Measurements from ENCODE around the gene USP30. TPM values are rescaled to one million over a fixed set of nuclear protein-coding genes. Genes with fewer than 3 reads are reported as not detected.

The USP30 gene
- total and polyA plus RNA-seq, 10 of the 15 experiments (the other 5 are each of a cell fraction or from before 2014, with no cell fraction given): 2.1 to 16.2 (median 6.4) TPM

GRCh38 chr12:109125791-109126190 is 73.4 kb downstream of the USP30 start:
- Histone ChIP-seq H2AFZ (ENCODE audit: control insufficient read depth, low read depth, low read length) (no peak overlapping the region), H3K9ac (ENCODE audit: control insufficient read depth, insufficient read depth, low read length) (no peak overlapping the region), H3K4me1 (ENCODE audit: control insufficient read depth, insufficient read depth, low read length) (no peaks in the 10 kb centered on the region), H3K79me2 (ENCODE audit: control insufficient read depth, insufficient read depth, low read length) (no peaks in the 10 kb centered on the region), H4K20me1 (ENCODE audit: control insufficient read depth, insufficient read depth) (no peaks in the 10 kb centered on the region), H3K27me3 (replicated peaks in 1 of 2; ENCODE audit: control insufficient read depth in 2 of 2, insufficient read depth in 2 of 2, low read length in 1 of 2) (no peaks in the 10 kb centered on the region), H3K27ac (ENCODE audit: control insufficient read depth, insufficient read depth) (no peak overlapping the region), H3K36me3 (ENCODE audit: control insufficient read depth in 2 of 2, insufficient read depth in 2 of 2, low read length in 1 of 2) (no peaks in the 10 kb centered on the region), H3K9me3 (replicated peaks; ENCODE audit: control insufficient read depth, insufficient read depth, low read length) (no peaks in the 10 kb centered on the region), H3K4me2 (ENCODE audit: control insufficient read depth, insufficient read depth) (no peak overlapping the region), H3K4me3 (no peak overlapping the region)
- TF ChIP-seq ATF2 (IDR thresholded peaks at IDR 0.05; ENCODE audit: low read length): no peak
- no peak for TF ChIP-seq RB1 (IDR thresholded peaks at IDR 0.05; ENCODE audit: borderline replicate concordance)
- TF ChIP-seq SUPT20H (IDR thresholded peaks at IDR 0.05; ENCODE audit: borderline replicate concordance, control insufficient read depth, low read depth, low read length): no peak
- TF ChIP-seq EP300 (IDR thresholded peaks at IDR 0.05; ENCODE audit: borderline replicate concordance in 1 of 2, control insufficient read depth in 1 of 2, low read depth in 2 of 2, low read length in 2 of 2): no peak
- TF ChIP-seq LARP7 (IDR thresholded peaks at IDR 0.05): no peak
- no peak for TF ChIP-seq SREBF2 (IDR thresholded peaks at IDR 0.05; ENCODE audit: low read length)
- TF ChIP-seq ZNF622 (IDR thresholded peaks at IDR 0.05): no peak
- TF ChIP-seq BHLHE40 (IDR thresholded peaks at IDR 0.05; ENCODE audit: borderline replicate concordance in 1 of 2, low read depth in 2 of 2, low read length in 1 of 2): no peak
- TF ChIP-seq E4F1 (IDR thresholded peaks at IDR 0.05; ENCODE audit: borderline replicate concordance, partially characterized antibody): no peak
- TF ChIP-seq CHD4 (IDR thresholded peaks at IDR 0.05): no peak
- TF ChIP-seq ATF7 (IDR thresholded peaks at IDR 0.05; ENCODE audit: low read depth): no peak
- no peak for TF ChIP-seq DPF2 (IDR thresholded peaks at IDR 0.05)
- TF ChIP-seq EZH2 (IDR thresholded peaks at IDR 0.05; ENCODE audit: borderline replicate concordance, control insufficient read depth, low read depth, low read length): no peak
- no peak for TF ChIP-seq MTA2 (IDR thresholded peaks at IDR 0.05; ENCODE audit: low read depth)
- no peak for TF ChIP-seq TAF1 (IDR thresholded peaks at IDR 0.05; ENCODE audit: borderline replicate concordance, low read depth, low read length)
- TF ChIP-seq TCF3 (IDR thresholded peaks at IDR 0.05; ENCODE audit: borderline replicate concordance, insufficient read depth, low read depth, low read length): no peak
- no peak for TF ChIP-seq MXI1 (IDR thresholded peaks at IDR 0.05; ENCODE audit: low read depth, low read length)
- no peak for TF ChIP-seq STAT3 (IDR thresholded peaks at IDR 0.05; ENCODE audit: low read depth, low read length)
- TF ChIP-seq KLF5 (IDR thresholded peaks at IDR 0.05; ENCODE audit: partially characterized antibody): no peak
- TF ChIP-seq ZBTB33 (IDR thresholded peaks at IDR 0.05): no peak
- no TSS peak for BruUV-seq (replicated peaks)
- ChIA-PET RAD21 (ENCODE audit: unreplicated experiment) (no interaction called here), CTCF (no interaction called here), SMC1A (ENCODE audit: uncharacterized antibody, unreplicated experiment) (no interaction called here), POLR2A (no interaction called here)
- DNase-seq (ENCODE audit: low read depth, low spot score) (no peak), FAIRE-seq (no peak), ATAC-seq (no peak)
- intact Hi-C loops (cut with micrococcal nuclease; ENCODE audit: unreplicated experiment) (no loop called here), in situ Hi-C loops (cut with MboI) (no loop called here)
- 34% methylated on average over 7 of the region's 7 CpGs for WGBS (ENCODE audit: insufficient coverage, insufficient replicate concordance, low lambda C conversion rate, missing lambda C conversion rate)

All from GM12878 (cell line).